Measurements from ENCODE around the gene ZNF778. TPM values are rescaled to one million over a fixed set of nuclear protein-coding genes. Genes with fewer than 3 reads are reported as not detected.
A peak's percentile ranks its signal among the peaks of the same experiment; 100 is the strongest.

Gene ZNF778
- total RNA-seq, 2 donors from 2014 or later = 3.9 to 6.4 TPM

GRCh38 chr16:89174055-89174827 is 43.3 kb upstream of the ZNF778 start:
- intact Hi-C loops (cut with DNase I) = no loop called here
- TF ChIP-seq CTCF (IDR thresholded peaks at IDR 0.05) = no peak

DNA sequence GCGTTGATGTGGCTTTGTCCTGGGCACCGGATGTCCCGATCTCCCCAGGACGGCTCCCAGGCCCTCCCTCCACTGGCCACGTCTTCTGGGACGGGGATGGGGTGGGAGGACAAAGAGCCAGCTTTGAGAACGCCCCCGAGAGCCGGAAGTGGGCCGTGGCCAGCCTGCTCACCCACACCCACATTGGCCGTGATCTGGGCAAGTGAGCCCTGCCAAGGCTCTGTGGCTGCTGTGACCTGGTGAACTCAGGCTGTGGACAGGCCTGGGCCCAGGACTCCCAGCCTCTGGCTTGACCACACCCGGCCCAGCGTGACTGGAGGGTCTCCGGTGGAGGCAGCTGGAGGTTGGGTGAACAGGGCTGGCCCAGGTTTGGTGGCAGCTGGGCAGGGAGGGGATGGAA is 42.6 kb upstream of the ZNF778 start:
- intact Hi-C loops (cut with DNase I) = no loop called here
- H3K9me3 ChIP-seq = no peaks in the 10 kb centered on the region
- peaks cover 4% of the 10 kb centered on the region for H3K27me3 ChIP-seq
- peaks cover 4% of the 10 kb centered on the region for H3K4me1 ChIP-seq
- H3K4me3 ChIP-seq = no peak overlapping the region
- H3K9ac ChIP-seq (ENCODE audit: low read depth in 2 of 2, low read length in 2 of 2) = no peak overlapping the region
- no peak for DNase-seq
- no peak for TF ChIP-seq CTCF (IDR thresholded peaks at IDR 0.05)
- H3K36me3 ChIP-seq = no peaks in the 10 kb centered on the region
- no peak overlapping the region for H3K27ac ChIP-seq

More at GRCh38 chr16:89174055-89174827, 43.3 kb upstream of the ZNF778 start:
- H3K9ac ChIP-seq (ENCODE audit: low read depth in 2 of 2, low read length in 2 of 2) = no peak overlapping the region
- H3K9me3 ChIP-seq = no peaks in the 10 kb centered on the region
- no peak for DNase-seq
- H3K4me1 ChIP-seq = peaks cover 4% of the 10 kb centered on the region
- no peak overlapping the region for H3K4me3 ChIP-seq
- H3K27ac ChIP-seq = no peak overlapping the region
- H3K27me3 ChIP-seq = peaks cover 11% of the 10 kb centered on the region
- H3K36me3 ChIP-seq = no peaks in the 10 kb centered on the region

DNA sequence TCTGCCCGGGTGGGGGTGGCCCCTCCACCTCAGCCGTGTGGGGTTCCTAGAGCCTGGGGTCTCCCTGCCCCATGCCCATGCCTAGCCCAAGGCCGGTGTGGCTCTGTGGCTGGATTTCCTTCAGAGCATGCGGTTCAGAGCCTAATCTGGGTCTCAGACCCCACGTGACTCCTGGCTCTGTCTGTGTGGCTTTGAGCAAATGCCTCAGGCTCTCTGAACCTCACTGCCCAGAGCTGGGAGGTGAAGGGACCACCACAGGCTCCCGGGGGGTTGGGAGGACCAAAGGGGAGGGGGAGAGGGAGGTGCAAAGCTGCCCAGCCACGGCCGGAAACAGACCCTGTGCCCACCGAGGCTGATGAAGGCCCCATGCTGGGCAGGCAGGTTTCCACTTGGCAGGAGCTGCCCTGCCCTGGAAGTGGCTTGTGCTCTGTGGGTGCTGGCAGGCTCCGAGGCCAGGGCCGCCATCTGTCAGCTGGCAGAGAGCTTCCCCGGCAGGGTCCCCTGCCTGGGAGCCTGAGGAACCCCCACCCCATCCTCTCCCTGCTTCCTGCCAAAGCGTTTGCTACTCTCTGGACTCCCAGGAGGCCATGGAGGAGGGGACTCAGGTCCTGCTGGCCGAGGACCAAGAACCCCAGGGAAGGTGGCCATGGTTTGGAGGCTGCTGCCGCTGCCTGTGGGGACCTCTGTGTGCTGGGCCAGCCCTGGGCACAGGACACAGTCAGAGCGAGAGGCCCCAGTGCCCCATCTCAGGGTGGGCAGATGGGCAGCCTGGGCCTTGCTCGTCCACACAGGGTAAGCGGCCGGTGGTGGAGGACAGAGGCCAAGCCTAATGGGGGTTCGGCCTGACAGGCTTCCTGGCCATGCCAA is 42.0 kb upstream of the ZNF778 start:
- Histone ChIP-seq H3K9ac (ENCODE audit: low read depth in 2 of 2, low read length in 2 of 2) (peak overlapping the region in 1 of 2 donors; percentile 43), H3K27me3 (peaks cover 3% of the 10 kb centered on the region), H3K4me3 (no peak overlapping the region), H3K9me3 (no peaks in the 10 kb centered on the region), H3K27ac (no peak overlapping the region), H3K36me3 (no peaks in the 10 kb centered on the region), H3K4me1 (peaks cover 4% of the 10 kb centered on the region)
- no peak for TF ChIP-seq CTCF (IDR thresholded peaks at IDR 0.05)
- DNase-seq = no peak
- intact Hi-C loops (cut with DNase I) = no loop called here

DNA sequence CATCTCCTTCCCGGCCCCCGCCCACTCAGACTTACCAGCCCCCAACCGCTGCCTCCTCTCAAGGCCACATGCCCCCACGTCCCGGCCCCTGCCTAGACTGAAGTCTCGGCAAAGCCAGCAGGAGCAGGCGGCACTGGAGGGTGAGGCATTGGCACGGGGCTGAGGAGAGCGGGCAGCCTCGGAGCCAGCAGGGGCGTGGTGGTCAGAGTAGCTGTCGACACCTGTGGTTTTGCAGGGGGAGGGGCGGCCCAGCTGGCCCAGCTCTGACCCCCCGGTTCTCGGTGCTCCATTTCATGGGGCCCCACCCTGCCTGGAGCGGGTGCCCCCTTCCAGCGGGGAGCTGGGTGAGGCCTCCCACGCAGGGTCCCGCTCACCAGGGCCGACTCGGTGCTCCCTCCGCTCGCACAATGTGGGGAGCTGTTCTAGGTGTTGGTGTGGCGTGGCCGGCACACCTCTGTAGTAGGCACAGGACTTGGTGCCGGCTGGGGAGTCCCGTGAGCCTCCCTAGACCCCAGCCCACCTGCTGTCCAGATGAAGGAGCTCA is 41.3 kb upstream of the ZNF778 start:
- DNase-seq = no peak

More for the DNA sequence above, 41.3 kb upstream of the ZNF778 start:
- no peak overlapping the region for H3K9ac ChIP-seq (ENCODE audit: low read depth in 2 of 2, low read length in 2 of 2)
- TF ChIP-seq CTCF (IDR thresholded peaks at IDR 0.05) = no peak
- no peak overlapping the region for H3K4me3 ChIP-seq
- peaks cover 3% of the 10 kb centered on the region for H3K27me3 ChIP-seq
- intact Hi-C loops (cut with DNase I) = no loop called here
- no peaks in the 10 kb centered on the region for H3K36me3 ChIP-seq
- no peaks in the 10 kb centered on the region for H3K9me3 ChIP-seq
- H3K4me1 ChIP-seq = no peaks in the 10 kb centered on the region
- H3K27ac ChIP-seq = no peak overlapping the region

Data from colonic mucosa (tissue), 4 donors.